ENCODE results near the gene GABPB2. TPM values are rescaled to one million over a fixed set of nuclear protein-coding genes. Genes with fewer than 3 reads are reported as not detected.

GABPB2 gene
- total RNA-seq, 1 experiment from 2014 or later: 6.4 TPM

DNA sequence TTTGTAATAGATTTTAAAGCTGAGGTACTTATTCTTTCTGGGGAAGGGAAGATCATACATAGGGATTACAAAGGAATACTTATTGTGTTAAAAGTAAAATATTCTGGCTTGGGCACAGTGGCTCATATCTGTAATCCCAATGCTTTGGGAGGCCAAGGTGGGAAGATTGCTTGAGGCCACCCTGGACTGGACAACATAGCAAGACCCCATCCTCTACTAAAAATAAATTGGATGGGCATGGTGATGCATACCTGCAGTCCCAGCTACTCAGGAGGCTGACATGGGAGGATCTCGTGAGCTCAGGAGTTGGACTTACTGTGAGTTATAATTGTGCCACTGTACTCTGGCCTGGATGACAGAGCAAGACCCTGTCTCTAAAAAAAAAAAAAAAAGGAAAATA, 27.6 kb downstream of the GABPB2 start:
- Histone ChIP-seq H4K20me1 (ENCODE audit: low read length) (no peaks in the 10 kb centered on the region), H3K79me2 (ENCODE audit: low read length) (no peaks in the 10 kb centered on the region), H3K9me3 (ENCODE audit: low read length) (no peaks in the 10 kb centered on the region), H3F3A (ENCODE audit: low read length, unreplicated experiment) (no peaks in the 10 kb centered on the region), H3K4me2 (ENCODE audit: low read length) (no peak overlapping the region), H3K4me1 (ENCODE audit: insufficient read depth, low read length) (peaks cover 3% of the 10 kb centered on the region; the same call in 1 of the 2 replicates), H2AFZ (ENCODE audit: low read length) (no peak overlapping the region), H3K4me3 (ENCODE audit: low read length) (no peak overlapping the region), H3K9me2 (replicated peaks; ENCODE audit: low read length) (no peaks in the 10 kb centered on the region), H3K27ac (ENCODE audit: low read length) (no peak overlapping the region), H3K27me3 (ENCODE audit: low read length) (no peaks in the 10 kb centered on the region), H3K36me3 (ENCODE audit: low read depth, low read length) (no peaks in the 10 kb centered on the region), H3K9ac (ENCODE audit: low read length) (no peak overlapping the region)
- ChIA-PET POLR2A (ENCODE audit: unreplicated experiment) (no interaction called here), CTCF (no interaction called here)
- TF ChIP-seq EZH2phosphoT487 (IDR thresholded peaks at IDR 0.05; ENCODE audit: borderline replicate concordance, low read length) (no peak), EZH2 (IDR thresholded peaks at IDR 0.05; ENCODE audit: low read length, unreplicated experiment) (no peak)
- TF ChIP-seq, protein P1, sequence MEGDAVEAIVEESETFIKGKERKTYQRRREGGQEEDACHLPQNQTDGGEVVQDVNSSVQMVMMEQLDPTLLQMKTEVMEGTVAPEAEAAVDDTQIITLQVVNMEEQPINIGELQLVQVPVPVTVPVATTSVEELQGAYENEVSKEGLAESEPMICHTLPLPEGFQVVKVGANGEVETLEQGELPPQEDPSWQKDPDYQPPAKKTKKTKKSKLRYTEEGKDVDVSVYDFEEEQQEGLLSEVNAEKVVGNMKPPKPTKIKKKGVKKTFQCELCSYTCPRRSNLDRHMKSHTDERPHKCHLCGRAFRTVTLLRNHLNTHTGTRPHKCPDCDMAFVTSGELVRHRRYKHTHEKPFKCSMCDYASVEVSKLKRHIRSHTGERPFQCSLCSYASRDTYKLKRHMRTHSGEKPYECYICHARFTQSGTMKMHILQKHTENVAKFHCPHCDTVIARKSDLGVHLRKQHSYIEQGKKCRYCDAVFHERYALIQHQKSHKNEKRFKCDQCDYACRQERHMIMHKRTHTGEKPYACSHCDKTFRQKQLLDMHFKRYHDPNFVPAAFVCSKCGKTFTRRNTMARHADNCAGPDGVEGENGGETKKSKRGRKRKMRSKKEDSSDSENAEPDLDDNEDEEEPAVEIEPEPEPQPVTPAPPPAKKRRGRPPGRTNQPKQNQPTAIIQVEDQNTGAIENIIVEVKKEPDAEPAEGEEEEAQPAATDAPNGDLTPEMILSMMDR (conservative IDR thresholded peaks at IDR 0.05; ENCODE audit: low read depth, low read length): no peak
- BruUV-seq (replicated peaks): no TSS peak
- no peak for DNase-seq
- ATAC-seq: no peak
- intact Hi-C loops (cut with micrococcal nuclease): no loop called here

- ChIA-PET CTCF (interaction anchor here (0.7 kb wide), 1 partner anchor 142 kb away, joined by 4 read pairs; no protein-coding TSS in a partner anchor), POLR2A (ENCODE audit: unreplicated experiment) (no interaction called here)
- H3K9me2 ChIP-seq (replicated peaks; ENCODE audit: low read length): no peaks in the 10 kb centered on the region
- BruUV-seq (replicated peaks): no TSS peak
- no peak overlapping the region for H2AFZ ChIP-seq (ENCODE audit: low read length)
- no peak overlapping the region for H3K4me3 ChIP-seq (ENCODE audit: low read length)
- no peaks in the 10 kb centered on the region for H3K4me1 ChIP-seq (ENCODE audit: insufficient read depth, low read length)
- no peak for ATAC-seq
- no peaks in the 10 kb centered on the region for H3K36me3 ChIP-seq (ENCODE audit: low read depth, low read length)
- no peak for DNase-seq
- no peak overlapping the region for H3K9ac ChIP-seq (ENCODE audit: low read length)
- H3K9me3 ChIP-seq (ENCODE audit: low read length): no peaks in the 10 kb centered on the region
- no peak overlapping the region for H3K4me2 ChIP-seq (ENCODE audit: low read length)
- intact Hi-C loops (cut with micrococcal nuclease): loop anchor here (5.0 kb wide), 1 partner anchor 43 kb away; the partner anchor contains the start of gene SEMA6C
- H3F3A ChIP-seq (ENCODE audit: low read length, unreplicated experiment): no peaks in the 10 kb centered on the region
- TF ChIP-seq, protein P1 (conservative IDR thresholded peaks at IDR 0.05; ENCODE audit: low read depth, low read length): no peak
- no peaks in the 10 kb centered on the region for H3K79me2 ChIP-seq (ENCODE audit: low read length)
- no peaks in the 10 kb centered on the region for H4K20me1 ChIP-seq (ENCODE audit: low read length)
- H3K27me3 ChIP-seq (ENCODE audit: low read length): no peaks in the 10 kb centered on the region
- no peak overlapping the region for H3K27ac ChIP-seq (ENCODE audit: low read length)
Observed at GRCh38 chr1:151104630-151105029, 34.1 kb downstream of the GABPB2 start.

DNA sequence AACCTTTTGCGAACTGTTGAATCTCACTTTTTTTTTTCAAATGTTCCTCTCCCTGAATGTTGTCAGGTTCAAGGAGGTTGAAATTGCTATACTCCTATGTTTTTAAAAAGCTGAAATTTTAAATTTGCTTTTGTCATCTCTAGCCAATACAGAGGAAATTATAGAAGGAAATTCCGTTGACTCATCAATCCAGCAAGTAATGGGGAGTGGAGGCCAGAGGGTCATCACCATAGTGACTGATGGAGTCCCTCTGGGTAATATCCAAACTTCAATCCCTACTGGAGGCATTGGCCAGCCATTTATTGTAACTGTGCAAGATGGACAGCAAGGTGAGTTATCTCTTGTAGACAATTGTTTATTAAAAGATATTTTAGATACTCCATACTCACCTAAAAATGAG, 36.3 kb downstream of the GABPB2 start:
- Histone ChIP-seq H3K9ac (ENCODE audit: low read length) (no peak overlapping the region), H3K27ac (ENCODE audit: low read length) (no peak overlapping the region), H3K4me1 (ENCODE audit: insufficient read depth, low read length) (no peaks in the 10 kb centered on the region), H3K36me3 (ENCODE audit: low read depth, low read length) (no peaks in the 10 kb centered on the region), H3F3A (ENCODE audit: low read length, unreplicated experiment) (no peaks in the 10 kb centered on the region), H3K9me2 (replicated peaks; ENCODE audit: low read length) (no peaks in the 10 kb centered on the region), H3K4me3 (ENCODE audit: low read length) (no peak overlapping the region), H2AFZ (ENCODE audit: low read length) (no peak overlapping the region), H3K9me3 (ENCODE audit: low read length) (no peaks in the 10 kb centered on the region), H3K27me3 (ENCODE audit: low read length) (no peaks in the 10 kb centered on the region), H3K4me2 (ENCODE audit: low read length) (no peak overlapping the region), H3K79me2 (ENCODE audit: low read length) (no peaks in the 10 kb centered on the region), H4K20me1 (ENCODE audit: low read length) (no peaks in the 10 kb centered on the region)
- intact Hi-C loops (cut with micrococcal nuclease): no loop called here
- TF ChIP-seq EZH2phosphoT487 (IDR thresholded peaks at IDR 0.05; ENCODE audit: borderline replicate concordance, low read length) (no peak), EZH2 (IDR thresholded peaks at IDR 0.05; ENCODE audit: low read length, unreplicated experiment) (no peak)
- TF ChIP-seq, protein P1 (conservative IDR thresholded peaks at IDR 0.05; ENCODE audit: low read depth, low read length): no peak
- ChIA-PET CTCF (no interaction called here), POLR2A (ENCODE audit: unreplicated experiment) (interaction anchor here (0.7 kb wide), 1 partner anchor 8 kb away, joined by 3 read pairs; no protein-coding TSS in a partner anchor)
- no TSS peak for BruUV-seq (replicated peaks)
- DNase-seq (peak; percentile 29), ATAC-seq (peak; percentile 66)

All from PC-3 (cell line).